ENCODE results near the gene APOA5.

The APOA5 gene

GRCh38 chr11:116791813-116792143 lies at the start of gene APOA5:
Gene APOA5, minus strand, starts transcription at chr11:116791879. Its CDS starts 19 bp downstream, at chr11:116791860.
- TF ChIP-seq CTCF (IDR thresholded peaks at IDR 0.05) = no peak
- Histone ChIP-seq H3K27ac (no peak within 1 kb of the TSS), H3K4me3 (peak within 1 kb of the TSS; percentile 57)
- no peak for DNase-seq (ENCODE audit: low spot score)

- no peak overlapping the region for H3K27ac ChIP-seq
- H3K4me3 ChIP-seq = no peak overlapping the region
- no peak for DNase-seq (ENCODE audit: low spot score)
- no peak for TF ChIP-seq CTCF (IDR thresholded peaks at IDR 0.05)
Measured at GRCh38 chr11:116840746-116841296, 49.1 kb upstream of the APOA5 start.

GRCh38 chr11:116840224-116840745 lies 48.6 kb upstream of the APOA5 start:
- no peak for DNase-seq (ENCODE audit: low spot score)

GRCh38 chr11:116838321-116839084 lies 46.8 kb upstream of the APOA5 start:
- no peak for DNase-seq (ENCODE audit: low spot score)
- no peak overlapping the region for H3K27ac ChIP-seq
- H3K4me3 ChIP-seq = no peak overlapping the region
- TF ChIP-seq CTCF (IDR thresholded peaks at IDR 0.05) = no peak

More at GRCh38 chr11:116840224-116840745, 48.6 kb upstream of the APOA5 start:
- no peak overlapping the region for H3K27ac ChIP-seq
- no peak overlapping the region for H3K4me3 ChIP-seq
- no peak for TF ChIP-seq CTCF (IDR thresholded peaks at IDR 0.05)

GRCh38 chr11:116837231-116838091 lies 45.8 kb upstream of the APOA5 start, which contains the start of gene APOA1:
Gene APOA1, minus strand, starts transcription at chr11:116837622. Its CDS starts 235 bp downstream, at chr11:116837387.
- H3K27ac ChIP-seq = no peak within 1 kb of the TSS
- H3K4me3 ChIP-seq = no peak within 1 kb of the TSS
- no peak for DNase-seq (ENCODE audit: low spot score)
- no peak for TF ChIP-seq CTCF (IDR thresholded peaks at IDR 0.05)

GRCh38 chr11:116836632-116836991 lies 44.9 kb upstream of the APOA5 start:
- no peak overlapping the region for H3K4me3 ChIP-seq
- H3K27ac ChIP-seq = no peak overlapping the region
- DNase-seq (ENCODE audit: low spot score) = no peak
- no peak for TF ChIP-seq CTCF (IDR thresholded peaks at IDR 0.05)
